ENCODE results near the gene ATF6B. TPM values are rescaled to one million over a fixed set of nuclear protein-coding genes. Genes with fewer than 3 reads are reported as not detected.
A peak's percentile ranks its signal among the peaks of the same experiment; 100 is the strongest.

ATF6B gene
- total RNA-seq, 1 experiment from 2014 or later: 87.2 TPM

DNA sequence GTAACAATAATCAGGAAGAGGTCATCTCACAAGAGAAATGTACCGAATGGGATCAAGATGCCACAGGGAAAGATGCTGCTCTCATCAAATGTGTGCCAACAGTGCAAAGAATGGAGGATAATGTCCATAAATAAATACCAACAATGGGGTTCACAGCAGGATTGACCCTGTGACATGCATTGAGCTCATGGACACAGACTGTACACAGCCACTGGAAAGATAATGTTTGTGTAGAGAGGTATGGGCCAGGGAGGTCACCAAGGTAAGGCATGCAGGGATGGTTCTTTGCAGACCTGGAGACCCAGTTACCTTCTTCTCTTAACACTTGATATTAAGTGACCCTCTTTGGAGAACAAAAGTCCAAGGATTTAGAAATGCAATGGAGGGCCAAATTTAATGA, 46.4 kb upstream of the ATF6B start:
- H2AFZ ChIP-seq: no peak overlapping the region
- no TSS peak for BruUV-seq (replicated peaks)
- H3K9me2 ChIP-seq (ENCODE audit: insufficient read depth): no peaks in the 10 kb centered on the region
- peak overlapping the region; percentile 83 for H3K4me2 ChIP-seq
- no peaks in the 10 kb centered on the region for H3K9me3 ChIP-seq (ENCODE audit: insufficient read depth, low read depth)
- DNase-seq: no peak
- H3K4me3 ChIP-seq: no peak overlapping the region
- ChIA-PET CTCF (no interaction called here), POLR2A (ENCODE audit: unreplicated experiment) (no interaction called here)
- H3K27ac ChIP-seq: no peak overlapping the region
- H3K79me2 ChIP-seq (ENCODE audit: low read depth): peaks cover 27% of the 10 kb centered on the region
- H3K27me3 ChIP-seq (ENCODE audit: insufficient read depth, low read depth): no peaks in the 10 kb centered on the region
- peaks cover 28% of the 10 kb centered on the region for H3K4me1 ChIP-seq (replicated peaks; ENCODE audit: insufficient read depth)
- peaks cover 17% of the 10 kb centered on the region; the same call in 1 of the 2 replicates for H3F3A ChIP-seq (ENCODE audit: insufficient read depth, low read depth)
- TF ChIP-seq, protein P1, sequence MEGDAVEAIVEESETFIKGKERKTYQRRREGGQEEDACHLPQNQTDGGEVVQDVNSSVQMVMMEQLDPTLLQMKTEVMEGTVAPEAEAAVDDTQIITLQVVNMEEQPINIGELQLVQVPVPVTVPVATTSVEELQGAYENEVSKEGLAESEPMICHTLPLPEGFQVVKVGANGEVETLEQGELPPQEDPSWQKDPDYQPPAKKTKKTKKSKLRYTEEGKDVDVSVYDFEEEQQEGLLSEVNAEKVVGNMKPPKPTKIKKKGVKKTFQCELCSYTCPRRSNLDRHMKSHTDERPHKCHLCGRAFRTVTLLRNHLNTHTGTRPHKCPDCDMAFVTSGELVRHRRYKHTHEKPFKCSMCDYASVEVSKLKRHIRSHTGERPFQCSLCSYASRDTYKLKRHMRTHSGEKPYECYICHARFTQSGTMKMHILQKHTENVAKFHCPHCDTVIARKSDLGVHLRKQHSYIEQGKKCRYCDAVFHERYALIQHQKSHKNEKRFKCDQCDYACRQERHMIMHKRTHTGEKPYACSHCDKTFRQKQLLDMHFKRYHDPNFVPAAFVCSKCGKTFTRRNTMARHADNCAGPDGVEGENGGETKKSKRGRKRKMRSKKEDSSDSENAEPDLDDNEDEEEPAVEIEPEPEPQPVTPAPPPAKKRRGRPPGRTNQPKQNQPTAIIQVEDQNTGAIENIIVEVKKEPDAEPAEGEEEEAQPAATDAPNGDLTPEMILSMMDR (conservative IDR thresholded peaks at IDR 0.05): no peak
- TF ChIP-seq EZH2 (IDR thresholded peaks at IDR 0.05; ENCODE audit: low read depth): no peak
- no peaks in the 10 kb centered on the region for H4K20me1 ChIP-seq (ENCODE audit: insufficient read depth)
- intact Hi-C loops (cut with micrococcal nuclease; ENCODE audit: unreplicated experiment): loop anchor here (10.0 kb wide), 1 partner anchor 510 kb away; the partner anchor contains the start of genes C6orf47, CSNK2B, GPANK1 and LY6G5B
- H3K36me3 ChIP-seq (ENCODE audit: low read depth): no peaks in the 10 kb centered on the region

DNA sequence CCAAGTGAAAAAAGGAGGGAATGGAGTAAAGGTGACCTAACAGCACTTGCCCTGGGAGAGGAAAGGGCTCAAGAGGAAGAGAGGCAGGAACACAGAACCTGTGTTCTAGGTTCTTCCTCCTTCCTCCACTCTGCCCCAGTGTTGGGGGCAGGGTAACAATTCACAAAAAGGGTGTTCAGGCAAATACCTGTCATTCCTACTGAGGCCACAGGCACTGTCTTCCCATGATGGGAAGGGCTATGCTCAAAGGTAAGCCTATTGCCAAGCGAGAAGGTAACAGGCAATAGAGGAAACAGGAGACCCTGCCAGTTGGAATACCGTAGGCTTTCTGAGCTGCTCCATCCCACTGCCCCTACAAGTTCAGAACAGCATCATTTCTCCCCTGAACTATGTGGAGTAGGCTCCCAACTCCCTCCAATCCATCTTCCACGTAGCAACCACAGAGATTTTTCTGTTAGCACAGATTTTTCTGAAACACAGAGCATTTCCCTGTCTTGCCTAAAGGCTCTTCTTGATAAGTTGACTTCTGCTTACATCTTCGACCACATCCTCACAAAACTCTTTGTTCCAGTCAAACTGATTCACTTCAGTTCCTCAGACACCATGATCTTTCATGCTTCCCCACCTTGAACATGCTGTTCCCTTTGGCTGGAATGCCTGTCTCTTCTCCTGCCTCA, 45.1 kb upstream of the ATF6B start:
- no peaks in the 10 kb centered on the region for H3K9me3 ChIP-seq (ENCODE audit: insufficient read depth, low read depth)
- BruUV-seq (replicated peaks): no TSS peak
- ChIA-PET CTCF (no interaction called here), POLR2A (ENCODE audit: unreplicated experiment) (no interaction called here)
- no peaks in the 10 kb centered on the region for H3K27me3 ChIP-seq (ENCODE audit: insufficient read depth, low read depth)
- H3K4me2 ChIP-seq: no peak overlapping the region
- H3K79me2 ChIP-seq (ENCODE audit: low read depth): peaks cover 18% of the 10 kb centered on the region
- H3K27ac ChIP-seq: no peak overlapping the region
- no peak for DNase-seq
- intact Hi-C loops (cut with micrococcal nuclease; ENCODE audit: unreplicated experiment): loop anchor here (10.0 kb wide), 1 partner anchor 508 kb away; the partner anchor contains the start of genes C6orf47, CSNK2B, GPANK1 and LY6G5B
- peaks cover 24% of the 10 kb centered on the region for H3K4me1 ChIP-seq (replicated peaks; ENCODE audit: insufficient read depth)
- H3F3A ChIP-seq (ENCODE audit: insufficient read depth, low read depth): peaks cover 23% of the 10 kb centered on the region; the same call in 1 of the 2 replicates
- no peaks in the 10 kb centered on the region for H3K9me2 ChIP-seq (ENCODE audit: insufficient read depth)
- no peak overlapping the region for H3K4me3 ChIP-seq
- no peaks in the 10 kb centered on the region for H4K20me1 ChIP-seq (ENCODE audit: insufficient read depth)
- H3K36me3 ChIP-seq (ENCODE audit: low read depth): no peaks in the 10 kb centered on the region
- no peak overlapping the region for H2AFZ ChIP-seq
- TF ChIP-seq EZH2 (IDR thresholded peaks at IDR 0.05; ENCODE audit: low read depth): no peak
- TF ChIP-seq, protein P1 (conservative IDR thresholded peaks at IDR 0.05): no peak

GRCh38 chr6:32171234-32171633, 43.2 kb upstream of the ATF6B start:
- H2AFZ ChIP-seq: no peak overlapping the region
- H3K79me2 ChIP-seq (ENCODE audit: low read depth): peaks cover 18% of the 10 kb centered on the region
- H3K36me3 ChIP-seq (ENCODE audit: low read depth): no peaks in the 10 kb centered on the region
- POLR2A ChIA-PET (ENCODE audit: unreplicated experiment): no interaction called here
- H4K20me1 ChIP-seq (ENCODE audit: insufficient read depth): no peaks in the 10 kb centered on the region
- H3K27me3 ChIP-seq (ENCODE audit: insufficient read depth, low read depth): no peaks in the 10 kb centered on the region
- H3K9me3 ChIP-seq (ENCODE audit: insufficient read depth, low read depth): no peaks in the 10 kb centered on the region
- no TSS peak for BruUV-seq (replicated peaks)
- intact Hi-C loops (cut with micrococcal nuclease; ENCODE audit: unreplicated experiment): loop anchor here (10.0 kb wide), 1 partner anchor 506 kb away; the partner anchor contains the start of genes C6orf47, CSNK2B, GPANK1 and LY6G5B
- peaks cover 15% of the 10 kb centered on the region; the same call in 1 of the 2 replicates for H3F3A ChIP-seq (ENCODE audit: insufficient read depth, low read depth)
- no peaks in the 10 kb centered on the region for H3K9me2 ChIP-seq (ENCODE audit: insufficient read depth)
- no peak overlapping the region for H3K4me3 ChIP-seq
- peaks cover 17% of the 10 kb centered on the region for H3K4me1 ChIP-seq (replicated peaks; ENCODE audit: insufficient read depth)
- H3K4me2 ChIP-seq: no peak overlapping the region
- H3K27ac ChIP-seq: no peak overlapping the region
- no peak for TF ChIP-seq EZH2 (IDR thresholded peaks at IDR 0.05; ENCODE audit: low read depth)
- TF ChIP-seq, protein P1 (conservative IDR thresholded peaks at IDR 0.05): no peak
- DNase-seq: no peak
- CTCF ChIA-PET: no interaction called here

Data from PC-9 (cell line).